NCI-H2196 (cell line): ENCODE data around the gene OAS2.

Experiments
- DNase-seq: peaks from one replicate; lab custom pipeline; 2025; ENCODE audit not compliant: unreplicated experiment; lab: John Stamatoyannopoulos, UW

OAS2 gene, protein sequence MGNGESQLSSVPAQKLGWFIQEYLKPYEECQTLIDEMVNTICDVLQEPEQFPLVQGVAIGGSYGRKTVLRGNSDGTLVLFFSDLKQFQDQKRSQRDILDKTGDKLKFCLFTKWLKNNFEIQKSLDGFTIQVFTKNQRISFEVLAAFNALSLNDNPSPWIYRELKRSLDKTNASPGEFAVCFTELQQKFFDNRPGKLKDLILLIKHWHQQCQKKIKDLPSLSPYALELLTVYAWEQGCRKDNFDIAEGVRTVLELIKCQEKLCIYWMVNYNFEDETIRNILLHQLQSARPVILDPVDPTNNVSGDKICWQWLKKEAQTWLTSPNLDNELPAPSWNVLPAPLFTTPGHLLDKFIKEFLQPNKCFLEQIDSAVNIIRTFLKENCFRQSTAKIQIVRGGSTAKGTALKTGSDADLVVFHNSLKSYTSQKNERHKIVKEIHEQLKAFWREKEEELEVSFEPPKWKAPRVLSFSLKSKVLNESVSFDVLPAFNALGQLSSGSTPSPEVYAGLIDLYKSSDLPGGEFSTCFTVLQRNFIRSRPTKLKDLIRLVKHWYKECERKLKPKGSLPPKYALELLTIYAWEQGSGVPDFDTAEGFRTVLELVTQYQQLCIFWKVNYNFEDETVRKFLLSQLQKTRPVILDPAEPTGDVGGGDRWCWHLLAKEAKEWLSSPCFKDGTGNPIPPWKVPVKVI

DNA sequence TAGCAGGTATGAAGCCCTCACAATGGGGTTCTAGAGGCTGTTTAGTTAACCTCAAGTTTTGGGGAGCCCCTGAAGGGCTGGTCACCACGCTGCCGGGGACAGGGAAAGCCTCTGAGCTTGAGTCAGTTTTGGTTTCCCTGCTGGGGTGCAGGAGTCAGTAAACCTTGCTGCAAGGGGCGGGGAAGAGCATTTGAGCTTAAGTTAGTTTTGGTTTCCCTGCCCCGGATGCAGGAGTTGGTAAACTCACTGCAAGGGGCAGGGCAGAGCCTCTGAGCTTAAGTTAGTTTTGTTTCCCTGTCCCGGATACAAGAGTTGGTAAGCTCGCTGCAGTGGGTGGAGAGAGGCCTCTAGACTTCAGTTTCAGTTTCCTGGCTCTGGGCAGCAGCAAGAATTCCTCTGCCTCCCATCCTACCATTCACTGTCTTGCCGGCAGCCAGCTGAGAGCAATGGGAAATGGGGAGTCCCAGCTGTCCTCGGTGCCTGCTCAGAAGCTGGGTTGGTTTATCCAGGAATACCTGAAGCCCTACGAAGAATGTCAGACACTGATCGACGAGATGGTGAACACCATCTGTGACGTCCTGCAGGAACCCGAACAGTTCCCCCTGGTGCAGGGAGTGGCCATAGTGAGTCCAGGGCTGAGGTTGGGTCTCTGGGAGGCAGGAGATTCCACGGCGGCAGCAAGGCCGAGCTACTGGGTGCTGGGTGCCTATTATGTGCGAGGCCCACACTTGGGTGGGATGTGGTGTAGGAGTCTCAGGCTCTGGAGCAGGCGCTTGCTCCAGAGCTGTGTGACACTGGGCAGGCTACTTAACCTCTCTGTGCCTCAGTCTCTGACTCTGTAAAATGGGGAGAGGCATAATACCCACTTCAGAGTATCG, at the start of gene OAS2:
Gene OAS2 (plus strand): TSS at position 357 of the 878 bp plus-strand sequence. CDS start 90 bp downstream, at position 447.
- DNase-seq, result no peak

DNA sequence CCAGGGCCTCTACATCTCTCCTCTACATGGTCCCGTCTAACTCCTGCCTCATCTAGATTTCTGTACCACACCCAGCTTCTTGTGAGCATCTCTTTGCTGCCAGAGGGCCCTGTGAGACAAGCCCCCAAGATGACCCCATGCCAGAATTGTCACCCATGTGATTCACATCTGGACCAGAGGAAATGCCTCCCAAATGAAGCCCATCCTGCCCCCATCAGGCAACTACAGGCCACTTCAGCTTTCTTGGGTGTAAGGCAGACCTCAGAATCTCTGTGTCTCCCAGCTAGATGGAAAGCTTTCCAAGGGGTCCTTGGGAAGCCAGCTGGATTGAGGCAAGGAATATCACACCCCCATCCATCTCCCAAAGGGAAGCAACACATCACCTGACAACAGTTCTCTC, 49.3 kb upstream of the OAS2 start:
- no peak for DNase-seq

DNA sequence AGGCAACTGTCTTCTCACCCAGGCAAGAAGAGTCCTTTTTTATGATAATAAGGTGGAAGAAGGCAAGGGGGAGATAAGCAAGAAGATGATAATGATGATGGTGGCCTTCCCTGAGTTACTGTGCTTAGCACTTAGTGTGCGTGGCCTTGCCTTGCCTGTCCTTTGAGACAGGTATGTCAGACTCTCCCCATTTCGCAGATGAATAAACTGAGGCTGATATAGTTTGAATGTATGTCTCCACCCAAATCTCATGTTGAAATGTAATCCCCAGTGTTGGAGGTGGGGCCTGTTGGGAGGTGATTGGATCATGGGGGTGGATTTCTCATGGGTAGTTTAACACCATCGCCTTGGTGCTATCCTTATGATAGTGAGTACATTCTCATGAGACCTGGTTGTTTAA, 48.6 kb upstream of the OAS2 start:
- DNase-seq, result no peak

DNA sequence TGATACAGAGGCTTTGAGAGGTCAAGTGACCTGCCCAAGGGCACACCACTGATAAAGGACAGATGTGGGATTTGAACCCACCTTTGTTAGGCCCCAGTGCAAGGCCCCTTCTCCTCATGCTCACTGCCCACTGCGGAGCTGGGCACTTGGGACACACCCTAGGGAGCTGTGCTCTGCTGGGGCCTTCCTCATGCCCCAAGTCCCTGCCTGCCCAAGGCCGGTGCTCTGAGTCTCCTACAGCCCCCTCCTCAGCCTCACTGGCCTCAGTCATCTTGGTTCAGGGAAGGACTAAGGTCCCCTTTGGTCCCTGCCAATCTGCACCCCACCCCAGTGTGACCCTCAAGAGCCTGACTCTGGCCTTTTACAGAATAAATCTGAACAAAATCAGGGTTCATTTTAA, 48.0 kb upstream of the OAS2 start:
- no peak for DNase-seq

DNA sequence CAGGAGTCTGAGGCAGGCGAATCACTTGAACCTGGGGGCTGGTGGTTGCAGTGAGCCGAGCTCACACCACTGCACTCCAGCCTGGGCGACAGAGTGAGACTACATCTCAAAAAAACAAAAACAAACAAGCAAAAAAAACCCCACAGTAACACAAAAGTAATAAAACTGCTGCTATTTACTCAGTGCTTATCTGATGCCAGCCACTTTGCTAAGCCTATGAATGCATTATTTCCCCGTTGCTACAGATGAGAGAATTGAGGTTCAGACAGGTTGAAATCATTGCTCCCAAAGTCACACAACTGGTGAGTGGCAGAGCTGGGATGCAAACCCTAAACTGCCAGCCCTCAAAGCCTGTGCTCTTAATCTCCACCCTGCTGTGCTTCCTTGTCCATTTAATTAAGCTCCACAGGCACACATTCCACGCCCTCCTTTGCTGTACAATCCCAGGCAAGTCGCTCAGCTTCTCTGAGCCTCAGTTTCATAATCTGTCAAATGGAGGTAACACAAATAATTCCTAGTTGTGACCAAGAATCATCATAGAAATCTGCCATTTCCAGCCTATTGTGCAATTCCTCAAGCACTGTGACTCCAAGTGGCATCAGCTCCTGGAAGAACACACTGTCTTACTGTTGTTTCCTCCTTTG, 45.7 kb upstream of the OAS2 start:
- DNase-seq, result no peak

DNA sequence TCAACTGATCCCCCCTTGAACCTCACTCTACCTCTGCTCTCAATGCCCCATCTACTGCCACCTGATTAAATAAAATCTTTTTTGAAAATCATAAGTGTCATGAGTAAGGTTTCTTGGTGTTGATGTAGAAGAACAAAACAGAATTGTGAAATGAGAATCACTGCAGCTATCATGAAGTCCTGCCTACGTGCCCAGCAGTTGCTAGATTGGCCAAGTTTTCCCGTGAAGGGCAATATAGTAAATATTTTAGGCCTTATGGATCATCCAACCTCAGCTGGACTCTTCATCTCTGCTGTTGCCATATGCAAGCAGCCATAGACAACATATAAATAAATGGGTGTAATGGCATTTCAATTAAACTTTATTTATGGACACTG, 45.2 kb upstream of the OAS2 start:
- DNase-seq, result no peak

DNA sequence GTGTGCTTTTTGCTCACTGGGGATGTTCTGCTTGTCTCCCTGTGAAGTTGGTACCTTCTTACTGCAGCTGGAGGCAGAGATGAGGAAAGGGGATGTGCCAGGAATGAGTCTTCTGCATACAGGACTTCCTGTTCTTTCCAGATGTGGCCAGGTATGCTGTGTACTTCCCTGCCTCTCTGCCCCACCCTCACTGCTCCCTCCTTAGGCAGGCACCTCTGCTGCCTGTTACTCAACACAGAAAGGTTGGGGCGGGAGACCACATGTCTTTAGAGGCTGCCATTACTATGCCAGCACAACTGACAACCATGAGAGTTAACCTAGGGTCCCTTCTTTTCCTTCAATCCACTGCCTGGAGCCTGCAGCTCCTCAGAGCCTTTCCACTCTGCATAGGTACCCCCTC, 42.1 kb upstream of the OAS2 start:
- no peak for DNase-seq

DNA sequence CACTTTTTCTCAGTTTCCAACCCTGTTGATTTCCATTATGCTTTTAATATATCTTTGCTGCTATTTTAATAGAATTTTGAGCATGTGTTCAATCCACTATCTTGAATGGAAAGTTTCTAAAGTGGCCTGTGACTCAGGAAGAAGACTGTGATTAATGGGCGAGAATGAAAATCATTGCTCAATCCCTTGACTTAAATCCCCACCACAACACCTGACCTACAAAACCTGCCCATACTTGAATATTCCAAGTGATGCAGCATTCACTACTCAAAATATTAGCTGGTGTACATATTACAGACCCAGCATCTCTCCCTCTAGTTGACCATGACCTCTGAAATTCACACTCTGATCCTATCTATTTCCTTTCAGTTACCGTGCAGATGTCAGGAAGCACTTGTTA, 41.4 kb upstream of the OAS2 start:
- no peak for DNase-seq

DNA sequence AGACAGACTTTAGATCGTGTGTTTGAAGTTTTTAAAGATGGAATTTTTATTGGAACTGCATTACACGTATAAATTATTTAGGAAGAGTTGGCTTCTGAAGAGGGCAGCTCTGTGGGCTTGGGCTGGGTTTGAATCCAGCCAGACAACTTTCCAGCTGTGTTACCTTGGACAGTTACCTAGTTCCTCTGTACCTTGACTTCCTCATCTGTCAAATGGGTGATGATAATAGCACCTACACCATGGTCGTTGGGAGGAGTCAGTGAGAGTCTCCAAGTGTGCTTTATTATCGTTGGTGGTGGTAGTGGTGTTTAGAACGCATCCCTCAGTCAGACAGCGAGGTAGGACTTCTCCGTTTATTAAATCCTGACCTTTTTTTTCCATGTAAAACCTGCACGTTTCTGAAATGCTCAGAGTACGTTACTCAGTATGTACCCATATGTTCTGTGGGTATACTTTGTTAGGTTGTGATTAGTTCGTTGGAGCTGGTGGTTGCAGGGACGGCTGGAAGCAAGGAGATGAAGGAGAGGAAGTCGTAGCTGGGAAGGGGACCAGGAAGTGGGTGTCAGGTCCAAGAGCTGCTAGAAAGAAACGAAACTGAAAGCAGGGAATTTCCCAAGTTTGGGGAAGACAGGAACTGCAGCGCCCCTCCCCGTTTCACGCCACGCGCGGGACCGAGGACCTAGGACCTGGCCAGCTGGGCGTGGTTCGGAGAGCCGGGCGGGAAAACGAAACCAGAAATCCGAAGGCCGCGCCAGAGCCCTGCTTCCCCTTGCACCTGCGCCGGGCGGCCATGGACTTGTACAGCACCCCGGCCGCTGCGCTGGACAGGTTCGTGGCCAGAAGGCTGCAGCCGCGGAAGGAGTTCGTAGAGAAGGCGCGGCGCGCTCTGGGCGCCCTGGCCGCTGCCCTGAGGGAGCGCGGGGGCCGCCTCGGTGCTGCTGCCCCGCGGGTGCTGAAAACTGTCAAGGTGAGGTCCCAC, 40.3 kb upstream of the OAS2 start, which contains the start of gene OAS3:
Gene OAS3 (plus strand): TSS at position 734 of the 979 bp plus-strand sequence. CDS start 57 bp downstream, at position 791.
- DNase-seq, result peak; percentile 73

DNA sequence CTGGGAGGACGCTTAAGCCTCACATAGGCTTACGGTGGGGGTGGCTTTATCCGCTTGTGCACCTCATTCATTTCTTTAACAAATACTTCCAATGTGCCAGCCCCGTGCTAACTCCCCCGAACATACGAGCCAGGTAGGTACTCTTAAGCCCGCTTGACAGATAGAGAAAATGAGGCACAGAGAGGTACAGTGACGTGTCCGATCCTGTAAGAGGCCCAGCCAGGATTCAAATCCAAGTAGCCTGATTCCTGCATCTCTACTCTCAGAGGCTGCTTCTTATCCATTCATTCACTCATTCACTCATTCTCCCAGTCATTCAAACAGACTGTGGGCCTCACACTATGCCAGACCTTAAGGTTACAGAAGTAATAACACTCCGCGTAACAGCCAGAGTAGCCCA, 39.6 kb upstream of the OAS2 start:
- no peak for DNase-seq

DNA sequence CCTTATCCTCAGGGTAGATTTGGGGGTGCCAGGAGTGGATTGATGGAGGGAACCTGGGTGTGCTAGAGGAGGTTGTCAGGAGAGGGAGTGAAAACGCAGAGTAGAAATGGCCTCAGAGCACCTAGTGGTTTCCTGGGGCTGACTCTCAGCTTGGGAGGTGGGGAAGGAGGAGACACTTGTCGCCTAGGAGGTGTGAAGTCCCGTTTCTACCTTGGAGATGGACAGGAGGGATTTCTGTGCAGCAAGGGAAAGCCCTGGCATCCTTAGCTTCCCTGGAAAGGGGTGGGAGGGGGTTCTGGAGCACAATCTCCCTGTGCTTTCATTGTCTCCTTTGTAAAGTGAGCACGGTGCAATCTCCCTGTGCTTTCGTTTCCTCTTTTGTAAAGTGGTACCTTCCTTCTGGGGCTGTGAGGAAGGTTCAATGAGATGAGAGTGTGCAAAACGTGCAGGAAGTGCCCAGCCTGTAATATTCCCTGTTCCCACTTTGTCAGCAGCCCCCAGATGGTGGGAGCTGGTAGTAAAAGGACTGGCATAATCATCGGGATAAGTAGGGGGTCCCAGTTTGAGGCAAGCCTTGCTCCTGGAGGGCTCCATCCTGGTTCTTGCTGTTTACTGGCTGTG, 38.4 kb upstream of the OAS2 start:
- DNase-seq, result no peak

DNA sequence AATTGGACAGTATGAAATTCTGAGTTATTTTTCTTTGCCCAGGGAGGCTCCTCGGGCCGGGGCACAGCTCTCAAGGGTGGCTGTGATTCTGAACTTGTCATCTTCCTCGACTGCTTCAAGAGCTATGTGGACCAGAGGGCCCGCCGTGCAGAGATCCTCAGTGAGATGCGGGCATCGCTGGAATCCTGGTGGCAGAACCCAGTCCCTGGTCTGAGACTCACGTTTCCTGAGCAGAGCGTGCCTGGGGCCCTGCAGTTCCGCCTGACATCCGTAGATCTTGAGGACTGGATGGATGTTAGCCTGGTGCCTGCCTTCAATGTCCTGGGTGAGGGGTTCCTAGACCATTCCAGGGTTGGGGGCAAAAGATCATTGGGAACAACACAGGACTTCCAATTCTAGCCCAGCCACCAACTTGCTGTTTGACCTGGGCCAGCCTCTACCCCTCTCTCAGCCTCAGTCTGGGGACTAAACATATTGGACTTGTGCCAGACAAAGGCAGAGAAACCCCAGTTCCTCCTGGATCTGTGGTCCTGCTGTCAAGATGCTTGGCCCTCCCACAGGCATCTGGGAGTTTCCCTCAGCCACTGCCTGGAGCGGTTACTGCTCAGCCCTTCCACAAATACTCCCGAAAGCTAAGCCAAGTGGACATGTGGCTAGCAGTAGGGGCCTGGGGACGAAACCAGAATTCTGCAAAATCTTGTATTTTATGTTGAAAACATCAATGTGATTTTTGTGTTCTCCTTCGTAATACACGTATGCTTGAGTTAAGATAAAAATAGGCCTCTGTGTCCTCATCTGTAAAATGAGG, 36.6 kb upstream of the OAS2 start:
- DNase-seq, result no peak

DNA sequence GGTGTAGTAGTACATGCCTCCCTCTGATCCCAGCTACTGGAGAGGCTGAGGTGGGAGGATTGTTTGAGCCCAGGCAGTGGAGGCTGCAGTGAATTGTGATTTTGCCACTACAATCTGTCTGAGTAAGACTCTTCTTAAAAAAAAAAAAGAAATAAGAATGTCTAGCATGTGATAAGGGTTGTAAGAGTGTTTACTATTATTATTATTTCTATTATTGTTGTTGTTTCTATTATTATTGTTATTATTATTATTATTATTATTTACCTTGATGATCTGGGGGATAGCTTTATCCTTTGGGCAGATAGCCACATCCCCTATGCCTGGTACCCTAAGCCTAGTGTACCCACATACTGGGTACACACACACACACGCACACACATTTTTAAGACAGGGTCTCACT, 35.7 kb upstream of the OAS2 start:
- DNase-seq, result no peak

DNA sequence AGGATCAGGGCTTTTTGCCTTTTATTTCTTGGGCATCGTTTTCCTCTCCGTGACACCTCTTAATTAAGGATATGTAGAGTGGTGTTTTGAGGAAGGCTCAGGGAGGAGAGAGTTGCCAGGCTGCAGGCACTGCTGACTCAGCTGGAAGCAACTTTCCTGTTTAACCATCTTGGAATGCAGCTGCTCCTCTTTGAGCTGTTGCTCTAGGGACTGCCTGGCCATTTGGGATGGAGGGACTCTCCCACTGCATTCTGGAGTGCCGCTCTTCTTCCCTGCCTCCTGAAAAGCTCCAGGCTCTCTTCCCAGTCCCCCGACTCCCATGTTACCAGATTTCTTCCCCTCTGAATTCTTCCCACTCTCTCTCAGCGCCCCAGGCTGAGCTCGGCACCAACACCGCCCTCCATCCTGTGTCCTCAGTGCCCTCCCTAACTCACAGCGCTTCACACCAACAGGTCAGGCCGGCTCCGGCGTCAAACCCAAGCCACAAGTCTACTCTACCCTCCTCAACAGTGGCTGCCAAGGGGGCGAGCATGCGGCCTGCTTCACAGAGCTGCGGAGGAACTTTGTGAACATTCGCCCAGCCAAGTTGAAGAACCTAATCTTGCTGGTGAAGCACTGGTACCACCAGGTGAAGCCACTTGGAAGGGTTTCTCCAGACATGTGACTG, 34.2 kb upstream of the OAS2 start:
- no peak for DNase-seq

DNA sequence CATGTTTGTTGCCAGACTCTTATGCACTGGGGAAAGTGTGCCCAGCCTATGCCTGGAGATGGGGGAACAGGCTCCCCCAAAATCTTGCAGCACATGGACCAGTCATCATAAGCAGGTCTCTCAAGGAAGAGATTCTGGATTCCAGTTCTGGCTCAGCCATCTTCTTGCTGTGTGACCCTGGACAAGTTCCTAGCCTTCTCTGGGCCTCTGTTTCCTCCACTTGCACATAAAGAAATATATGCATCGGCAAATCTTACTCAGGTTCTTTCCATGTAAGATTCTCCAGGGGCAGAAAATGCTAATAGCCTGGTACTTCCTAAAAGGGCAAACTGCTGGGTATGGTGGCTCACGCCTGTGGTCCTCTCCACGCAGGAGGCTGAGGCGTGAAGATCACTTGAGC, 32.8 kb upstream of the OAS2 start:
- no peak for DNase-seq

DNA sequence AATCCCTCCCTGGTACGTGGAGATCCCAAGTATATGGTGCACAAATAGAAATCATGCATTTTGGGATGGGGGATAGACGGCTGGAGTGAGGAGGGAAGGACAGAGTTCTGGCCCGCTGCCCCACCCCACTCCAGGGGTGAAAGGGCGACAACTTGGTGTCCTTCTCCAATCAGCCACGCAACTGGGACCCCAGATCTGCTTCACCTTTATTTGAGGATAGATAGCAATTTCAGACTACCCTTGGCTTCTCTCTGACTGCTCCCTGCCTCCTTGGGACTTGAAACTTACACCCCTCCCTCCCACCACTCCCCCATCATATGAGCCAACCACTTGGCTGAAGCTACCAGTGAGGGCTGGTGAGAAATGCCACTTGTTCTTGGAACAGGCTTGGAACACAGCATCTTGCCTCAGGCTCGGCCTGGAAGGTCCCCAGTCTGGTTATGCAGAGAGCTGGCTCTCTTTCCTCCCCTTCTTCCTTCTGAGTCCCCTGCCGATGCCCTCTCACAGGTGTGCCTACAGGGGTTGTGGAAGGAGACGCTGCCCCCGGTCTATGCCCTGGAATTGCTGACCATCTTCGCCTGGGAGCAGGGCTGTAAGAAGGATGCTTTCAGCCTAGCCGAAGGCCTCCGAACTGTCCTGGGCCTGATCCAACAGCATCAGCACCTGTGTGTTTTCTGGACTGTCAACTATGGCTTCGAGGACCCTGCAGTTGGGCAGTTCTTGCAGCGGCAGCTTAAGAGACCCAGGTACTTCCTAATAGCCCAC, 31.9 kb upstream of the OAS2 start:
- DNase-seq, result no peak

DNA sequence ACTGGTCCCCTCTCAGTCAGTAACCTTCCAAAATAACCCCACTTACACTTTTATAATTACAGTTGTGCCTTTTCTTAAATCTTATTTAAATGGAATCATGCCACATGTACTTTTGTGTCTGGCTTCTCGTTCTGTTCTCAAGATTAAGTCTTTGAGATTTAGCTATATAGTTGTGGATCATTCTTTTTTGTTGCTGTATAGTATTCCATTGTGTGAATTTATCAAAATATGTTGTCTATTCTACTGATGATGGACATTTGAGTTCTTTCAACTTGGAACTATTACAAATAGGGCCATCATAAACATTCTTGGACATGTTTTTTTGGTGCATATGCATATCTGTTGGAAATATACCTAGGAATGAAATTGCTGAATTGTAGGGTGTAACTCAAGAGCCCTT, 31.0 kb upstream of the OAS2 start:
- no peak for DNase-seq
